GM19455 (cell line): ENCODE results near the gene CCL13.

Source experiments
- ATAC-seq: cut with Tn5 transposase; IDR thresholded peaks from one replicate; pipeline ENCODE4 v1.9.1; 2021; ENCODE audit not compliant: unreplicated experiment

Gene CCL13

GRCh38 chr17:34383216-34383615, 26.9 kb downstream of the CCL13 start:
- no peak for ATAC-seq

- ATAC-seq: no peak
Measured at GRCh38 chr17:34384271-34384670, 28.0 kb downstream of the CCL13 start.

GRCh38 chr17:34384822-34385605, 28.7 kb downstream of the CCL13 start:
- no peak for ATAC-seq

- ATAC-seq: no peak
Measured at GRCh38 chr17:34386343-34386696, 30.0 kb downstream of the CCL13 start.

GRCh38 chr17:34386697-34387550, 30.6 kb downstream of the CCL13 start:
- ATAC-seq: no peak

- ATAC-seq: no peak
Measured at GRCh38 chr17:34387566-34387965, 31.3 kb downstream of the CCL13 start.

- ATAC-seq: no peak
Measured at GRCh38 chr17:34389126-34389750, 33.0 kb downstream of the CCL13 start.

GRCh38 chr17:34390649-34391048, 34.4 kb downstream of the CCL13 start:
- ATAC-seq: no peak

GRCh38 chr17:34391241-34391640, 35.0 kb downstream of the CCL13 start:
- no peak for ATAC-seq

- no peak for ATAC-seq
Measured at GRCh38 chr17:34393401-34393800, 37.1 kb downstream of the CCL13 start.

GRCh38 chr17:34397265-34397664, 41.0 kb downstream of the CCL13 start:
- no peak for ATAC-seq

GRCh38 chr17:34398990-34399389, 42.7 kb downstream of the CCL13 start:
- no peak for ATAC-seq

GRCh38 chr17:34399725-34400124, 43.4 kb downstream of the CCL13 start:
- no peak for ATAC-seq

- no peak for ATAC-seq
Measured at GRCh38 chr17:34400301-34400931, 44.1 kb downstream of the CCL13 start.

- no peak for ATAC-seq
Measured at GRCh38 chr17:34401165-34401564, 44.9 kb downstream of the CCL13 start.

- no peak for ATAC-seq
Measured at GRCh38 chr17:34403006-34403405, 46.7 kb downstream of the CCL13 start.

- no peak for ATAC-seq
Measured at GRCh38 chr17:34406226-34406625, 49.9 kb downstream of the CCL13 start.
